GM23248 (cell line): ENCODE measurements around the gene TLE1.

Source experiments
- EZH2 ChIP-seq: fragments of 200-600 bp; sonication (generic); IDR thresholded peaks from 2 replicates; pipeline ENCODE4 v1.6.1; 2018; ENCODE audit warnings: antibody characterized with exemption, mild to moderate bottlenecking; ENCODE audit not compliant: insufficient read depth, poor library complexity, severe bottlenecking
- EZH2phosphoT487 ChIP-seq: fragments of 200-600 bp; sonication (generic); IDR thresholded peaks from 2 replicates; pipeline ENCODE4 v1.6.1; 2018; ENCODE audit warnings: antibody characterized with exemption, moderate library complexity, mild to moderate bottlenecking, low read depth; ENCODE audit not compliant: insufficient read depth

DNA sequence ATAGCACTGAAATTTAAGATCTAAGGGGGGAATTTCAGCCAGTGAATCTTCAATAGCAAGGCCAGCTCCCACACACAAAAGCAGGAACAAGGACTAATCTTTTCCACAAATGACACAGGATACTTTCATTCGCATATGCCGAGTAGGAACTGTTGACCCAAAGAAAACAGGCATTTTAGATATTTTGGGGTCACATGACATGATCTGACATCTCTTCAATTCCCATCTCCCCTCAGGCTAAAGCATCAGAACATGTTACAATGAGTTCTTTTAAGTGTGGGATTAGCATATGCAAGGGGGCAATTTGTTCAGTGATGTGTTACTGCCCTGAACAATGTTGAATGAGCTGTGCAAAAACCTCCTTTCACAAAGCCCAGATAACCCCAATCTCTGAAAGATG, 68.2 kb downstream of the TLE1 start:
- TF ChIP-seq EZH2phosphoT487, result no peak
- TF ChIP-seq EZH2, result no peak
